ENCODE results near the gene BCAS3. TPM values are rescaled to one million over a fixed set of nuclear protein-coding genes. Genes with fewer than 3 reads are reported as not detected.
"Not testable (repeated sequence)": the region's sequence is repeated elsewhere in the genome, so short reads cannot be mapped to it uniquely, and the experiment has no call there.

The BCAS3 gene
- total and polyA plus RNA-seq, 5 donors from 2014 or later = 29.7 to 59.1 (median 33.9) TPM

GRCh38 chr17:61422869-61423268 is 745.2 kb downstream of the BCAS3 start:
- no peak for ATAC-seq (ENCODE audit: low read depth in 2 of 2)
- no peaks in the 10 kb centered on the region for H3K4me1 ChIP-seq (ENCODE audit: control insufficient read depth, insufficient read depth, low read length, poor library complexity, severe bottlenecking)
- no peak for DNase-seq
- H3K27ac Mint-ChIP-seq = no peak overlapping the region
- peaks cover 37% of the 10 kb centered on the region for H3K27me3 Mint-ChIP-seq
- no peak overlapping the region for H3K4me3 Mint-ChIP-seq
- H3K9me3 Mint-ChIP-seq = peaks cover 0 to 1% (median 0%) of the 10 kb centered on the region in 7 donors
- no peaks in the 10 kb centered on the region for H3K9me3 ChIP-seq (ENCODE audit: control insufficient read depth in 2 of 2, low read length in 2 of 2)
- H3K27ac ChIP-seq (ENCODE audit: insufficient read depth, low read length, poor library complexity, severe bottlenecking) = no peak overlapping the region
- H3K27me3 ChIP-seq (ENCODE audit: control insufficient read depth, insufficient read depth, low read length) = peaks cover 7% of the 10 kb centered on the region
- no peak overlapping the region for H3K4me3 ChIP-seq (ENCODE audit: low read depth, low read length)
- H3K4me1 Mint-ChIP-seq = no peaks in the 10 kb centered on the region
- H3K36me3 ChIP-seq (ENCODE audit: control insufficient read depth, insufficient read depth, low read length) = no peaks in the 10 kb centered on the region
- no peaks in the 10 kb centered on the region for H3K36me3 Mint-ChIP-seq

- H3K9me3 Mint-ChIP-seq = peaks cover 0 to 3% (median 0%) of the 10 kb centered on the region in 7 donors
- Histone ChIP-seq H3K9me3 (ENCODE audit: control insufficient read depth in 2 of 2, low read length in 2 of 2) (no peaks in the 10 kb centered on the region), H3K4me1 (ENCODE audit: control insufficient read depth, insufficient read depth, low read length, poor library complexity, severe bottlenecking) (no peaks in the 10 kb centered on the region), H3K4me3 (ENCODE audit: low read depth, low read length) (no peak overlapping the region), H3K27me3 (ENCODE audit: control insufficient read depth, insufficient read depth, low read length) (peaks cover 11% of the 10 kb centered on the region), H3K36me3 (ENCODE audit: control insufficient read depth, insufficient read depth, low read length) (no peaks in the 10 kb centered on the region), H3K27ac (ENCODE audit: insufficient read depth, low read length, poor library complexity, severe bottlenecking) (no peak overlapping the region)
- peaks cover 24% of the 10 kb centered on the region for H3K27me3 Mint-ChIP-seq
- no peak overlapping the region for H3K27ac Mint-ChIP-seq
- H3K4me1 Mint-ChIP-seq = no peaks in the 10 kb centered on the region
- no peak for DNase-seq
- H3K36me3 Mint-ChIP-seq = no peaks in the 10 kb centered on the region
- ATAC-seq (ENCODE audit: low read depth in 2 of 2) = no peak
- H3K4me3 Mint-ChIP-seq = no peak overlapping the region
Measured at GRCh38 chr17:61423967-61424649, 746.5 kb downstream of the BCAS3 start.

- Mint-ChIP-seq H3K9me3 (peaks cover 0 to 3% (median 0%) of the 10 kb centered on the region in 7 donors), H3K36me3 (no peaks in the 10 kb centered on the region), H3K4me3 (no peak overlapping the region), H3K27ac (no peak overlapping the region), H3K27me3 (peaks cover 13% of the 10 kb centered on the region), H3K4me1 (no peaks in the 10 kb centered on the region)
- H3K27me3 ChIP-seq (ENCODE audit: control insufficient read depth, insufficient read depth, low read length) = peaks cover 4% of the 10 kb centered on the region
- DNase-seq = no peak
- H3K4me1 ChIP-seq (ENCODE audit: control insufficient read depth, insufficient read depth, low read length, poor library complexity, severe bottlenecking) = no peaks in the 10 kb centered on the region
- ATAC-seq (ENCODE audit: low read depth in 2 of 2) = no peak
- no peak overlapping the region for H3K27ac ChIP-seq (ENCODE audit: insufficient read depth, low read length, poor library complexity, severe bottlenecking)
- no peaks in the 10 kb centered on the region for H3K36me3 ChIP-seq (ENCODE audit: control insufficient read depth, insufficient read depth, low read length)
- no peak overlapping the region for H3K4me3 ChIP-seq (ENCODE audit: low read depth, low read length)
- H3K9me3 ChIP-seq (ENCODE audit: control insufficient read depth in 2 of 2, low read length in 2 of 2) = no peaks in the 10 kb centered on the region
Measured at GRCh38 chr17:61425682-61426481, 748.2 kb downstream of the BCAS3 start.

DNA sequence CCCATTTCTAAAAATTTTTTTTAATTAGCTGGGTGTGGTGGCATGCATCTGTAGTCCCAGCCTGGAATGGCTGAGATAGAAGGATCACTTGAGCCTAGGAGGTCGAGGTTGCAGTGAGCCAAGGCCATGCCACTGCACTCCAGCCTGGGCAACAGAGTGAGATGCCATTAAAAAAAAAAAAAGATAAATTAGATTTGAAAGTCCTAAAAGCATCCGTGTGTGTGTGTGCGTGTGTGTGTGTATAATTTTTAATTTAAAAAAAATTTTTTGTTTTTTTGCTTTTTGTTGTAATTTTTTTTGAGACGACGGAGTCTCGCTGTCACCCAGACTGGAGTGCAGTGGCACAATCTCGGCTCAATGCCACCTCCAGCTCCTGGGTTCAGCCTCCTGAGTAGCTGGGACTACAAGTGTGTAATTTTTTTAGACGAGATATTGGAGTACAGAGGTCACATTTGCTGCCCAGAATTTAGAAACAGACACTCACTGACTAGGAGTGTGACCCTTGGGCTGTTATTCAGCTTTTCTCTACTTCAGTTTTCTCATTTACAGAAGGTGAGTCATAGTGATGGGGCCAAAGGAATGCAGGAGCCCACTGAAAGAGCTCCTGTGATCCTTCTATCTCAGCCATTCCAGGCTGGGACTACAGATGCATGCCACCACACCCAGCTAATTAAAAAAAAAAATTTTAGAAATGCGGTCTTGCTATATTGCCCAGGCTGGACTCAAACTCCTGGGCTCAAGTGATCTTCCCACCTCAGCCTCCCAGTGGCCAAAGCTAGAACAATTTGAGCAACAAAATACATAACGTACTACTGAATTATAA is 749.0 kb downstream of the BCAS3 start:
- no peaks in the 10 kb centered on the region for H3K4me1 ChIP-seq (ENCODE audit: control insufficient read depth, insufficient read depth, low read length, poor library complexity, severe bottlenecking)
- peaks cover 17% of the 10 kb centered on the region for H3K27me3 Mint-ChIP-seq
- H3K27me3 ChIP-seq (ENCODE audit: control insufficient read depth, insufficient read depth, low read length) = peaks cover 4% of the 10 kb centered on the region
- no peak for DNase-seq
- H3K27ac Mint-ChIP-seq = no peak overlapping the region
- no peak overlapping the region for H3K4me3 Mint-ChIP-seq
- H3K4me1 Mint-ChIP-seq = no peaks in the 10 kb centered on the region
- peaks cover 0 to 3% (median 0%) of the 10 kb centered on the region in 7 donors for H3K9me3 Mint-ChIP-seq
- no peaks in the 10 kb centered on the region for H3K9me3 ChIP-seq (ENCODE audit: control insufficient read depth in 2 of 2, low read length in 2 of 2)
- H3K36me3 ChIP-seq (ENCODE audit: control insufficient read depth, insufficient read depth, low read length) = no peaks in the 10 kb centered on the region
- no peak overlapping the region for H3K27ac ChIP-seq (ENCODE audit: insufficient read depth, low read length, poor library complexity, severe bottlenecking)
- no peak overlapping the region for H3K4me3 ChIP-seq (ENCODE audit: low read depth, low read length)
- ATAC-seq (ENCODE audit: low read depth in 2 of 2) = no peak
- H3K36me3 Mint-ChIP-seq = no peaks in the 10 kb centered on the region

DNA sequence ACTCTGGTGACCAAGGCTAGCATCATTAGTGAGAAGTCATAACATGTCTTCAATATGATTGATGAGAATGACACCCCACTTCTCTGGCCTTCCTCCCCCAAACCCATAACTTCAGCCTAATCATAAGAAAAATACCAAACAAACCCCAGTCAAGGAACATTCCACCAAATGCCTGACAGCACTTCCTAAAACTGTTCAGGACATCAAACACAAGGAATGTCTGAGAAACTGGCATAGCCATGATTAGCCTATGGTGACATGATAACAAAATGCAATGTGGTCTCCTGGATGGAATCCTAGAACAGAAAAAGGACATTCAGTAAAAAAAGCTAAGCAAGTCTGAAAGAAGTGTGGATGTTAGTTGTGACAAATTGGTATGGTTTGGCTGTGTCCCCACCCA is 749.9 kb downstream of the BCAS3 start:
- H3K4me1 Mint-ChIP-seq = no peaks in the 10 kb centered on the region
- no peaks in the 10 kb centered on the region for H3K36me3 ChIP-seq (ENCODE audit: control insufficient read depth, insufficient read depth, low read length)
- H3K4me1 ChIP-seq (ENCODE audit: control insufficient read depth, insufficient read depth, low read length, poor library complexity, severe bottlenecking) = no peaks in the 10 kb centered on the region
- peaks cover 4% of the 10 kb centered on the region for H3K27me3 ChIP-seq (ENCODE audit: control insufficient read depth, insufficient read depth, low read length)
- no peaks in the 10 kb centered on the region for H3K36me3 Mint-ChIP-seq
- H3K4me3 ChIP-seq (ENCODE audit: low read depth, low read length) = no peak overlapping the region
- H3K4me3 Mint-ChIP-seq = no peak overlapping the region
- no peak overlapping the region for H3K27ac ChIP-seq (ENCODE audit: insufficient read depth, low read length, poor library complexity, severe bottlenecking)
- no peaks in the 10 kb centered on the region for H3K9me3 ChIP-seq (ENCODE audit: control insufficient read depth in 2 of 2, low read length in 2 of 2)
- peaks cover 15% of the 10 kb centered on the region for H3K27me3 Mint-ChIP-seq
- peaks cover 0 to 3% (median 0%) of the 10 kb centered on the region in 7 donors for H3K9me3 Mint-ChIP-seq
- no peak overlapping the region for H3K27ac Mint-ChIP-seq
- ATAC-seq (ENCODE audit: low read depth in 2 of 2) (no peak), DNase-seq (no peak)

- H3K36me3 Mint-ChIP-seq = no peaks in the 10 kb centered on the region
- ATAC-seq (ENCODE audit: low read depth in 2 of 2) (no peak), DNase-seq (no peak)
- Histone ChIP-seq H3K4me3 (ENCODE audit: low read depth, low read length) (no peak overlapping the region), H3K9me3 (ENCODE audit: control insufficient read depth in 2 of 2, low read length in 2 of 2) (no peaks in the 10 kb centered on the region), H3K4me1 (ENCODE audit: control insufficient read depth, insufficient read depth, low read length, poor library complexity, severe bottlenecking) (no peaks in the 10 kb centered on the region), H3K36me3 (ENCODE audit: control insufficient read depth, insufficient read depth, low read length) (no peaks in the 10 kb centered on the region), H3K27ac (ENCODE audit: insufficient read depth, low read length, poor library complexity, severe bottlenecking) (no peak overlapping the region), H3K27me3 (ENCODE audit: control insufficient read depth, insufficient read depth, low read length) (peaks cover 6% of the 10 kb centered on the region)
- no peak overlapping the region for H3K4me3 Mint-ChIP-seq
- peaks cover 22% of the 10 kb centered on the region for H3K27me3 Mint-ChIP-seq
- H3K9me3 Mint-ChIP-seq = peaks cover 0 to 3% (median 0%) of the 10 kb centered on the region in 7 donors
- no peak overlapping the region for H3K27ac Mint-ChIP-seq
- H3K4me1 Mint-ChIP-seq = no peaks in the 10 kb centered on the region
Measured at GRCh38 chr17:61429274-61429673, 751.6 kb downstream of the BCAS3 start.

- not testable (repeated sequence) for H3K9me3 Mint-ChIP-seq; H3K9me3 ChIP-seq (ENCODE audit: control insufficient read depth in 2 of 2, low read length in 2 of 2); H3K4me3 Mint-ChIP-seq; H3K27ac ChIP-seq (ENCODE audit: insufficient read depth, low read length, poor library complexity, severe bottlenecking); H3K4me3 ChIP-seq (ENCODE audit: low read depth, low read length); ATAC-seq (ENCODE audit: low read depth in 2 of 2); H3K4me1 Mint-ChIP-seq; H3K27ac Mint-ChIP-seq; H3K4me1 ChIP-seq (ENCODE audit: control insufficient read depth, insufficient read depth, low read length, poor library complexity, severe bottlenecking); H3K36me3 ChIP-seq (ENCODE audit: control insufficient read depth, insufficient read depth, low read length); DNase-seq; H3K36me3 Mint-ChIP-seq; H3K27me3 ChIP-seq (ENCODE audit: control insufficient read depth, insufficient read depth, low read length)
- peaks cover 28% of the 10 kb centered on the region for H3K27me3 Mint-ChIP-seq
Measured at GRCh38 chr17:61429831-61430230, 752.2 kb downstream of the BCAS3 start.
